Vagina (tissue), 2 donors: ENCODE results near the gene CUBN.

Experiments used
- POLR2A ChIP-seq, 2 donors: fragments of 450-650 bp; IDR thresholded peaks; one replicate each; pipeline ENCODE4 v1.6.1; 2017; ENCODE audit warnings: antibody characterized with exemption in 2 of 2, mild to moderate bottlenecking in 2 of 2, moderate library complexity in 2 of 2
- TF ChIP-seq, protein P1 (sequence below), 3 experiments: fragments of 450-650 bp in 2 of 3; fragments of 200-600 bp in 1 of 3; sonication (generic) in 1 of 3; IDR thresholded peaks; one replicate each; pipeline ENCODE4 v1.5.1; 2017 to 2019; ENCODE audit warnings: antibody characterized with exemption in 3 of 3, mild to moderate bottlenecking in 2 of 3, moderate library complexity in 2 of 3

DNA sequence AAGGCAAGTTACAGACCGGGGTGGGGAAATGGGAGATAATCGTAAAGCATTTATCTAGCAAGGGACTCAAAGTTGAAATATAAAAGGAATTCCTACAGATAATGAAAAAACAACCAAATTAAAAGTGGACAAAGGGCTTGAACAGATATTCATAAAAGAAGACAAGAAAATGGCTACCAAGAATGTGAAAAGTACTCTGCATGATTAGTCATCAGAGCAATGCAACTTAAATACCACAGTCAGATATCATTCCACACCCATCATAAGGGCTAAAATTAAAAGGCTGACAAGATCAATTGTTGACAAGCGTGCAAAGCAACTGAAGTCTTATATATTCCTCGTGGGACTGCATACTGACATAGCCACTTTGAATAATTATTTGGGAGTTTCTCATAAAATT is 187.7 kb downstream of the CUBN start:
- TF ChIP-seq, protein P1, sequence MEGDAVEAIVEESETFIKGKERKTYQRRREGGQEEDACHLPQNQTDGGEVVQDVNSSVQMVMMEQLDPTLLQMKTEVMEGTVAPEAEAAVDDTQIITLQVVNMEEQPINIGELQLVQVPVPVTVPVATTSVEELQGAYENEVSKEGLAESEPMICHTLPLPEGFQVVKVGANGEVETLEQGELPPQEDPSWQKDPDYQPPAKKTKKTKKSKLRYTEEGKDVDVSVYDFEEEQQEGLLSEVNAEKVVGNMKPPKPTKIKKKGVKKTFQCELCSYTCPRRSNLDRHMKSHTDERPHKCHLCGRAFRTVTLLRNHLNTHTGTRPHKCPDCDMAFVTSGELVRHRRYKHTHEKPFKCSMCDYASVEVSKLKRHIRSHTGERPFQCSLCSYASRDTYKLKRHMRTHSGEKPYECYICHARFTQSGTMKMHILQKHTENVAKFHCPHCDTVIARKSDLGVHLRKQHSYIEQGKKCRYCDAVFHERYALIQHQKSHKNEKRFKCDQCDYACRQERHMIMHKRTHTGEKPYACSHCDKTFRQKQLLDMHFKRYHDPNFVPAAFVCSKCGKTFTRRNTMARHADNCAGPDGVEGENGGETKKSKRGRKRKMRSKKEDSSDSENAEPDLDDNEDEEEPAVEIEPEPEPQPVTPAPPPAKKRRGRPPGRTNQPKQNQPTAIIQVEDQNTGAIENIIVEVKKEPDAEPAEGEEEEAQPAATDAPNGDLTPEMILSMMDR (IDR thresholded peaks at IDR 0.05): no peak
- TF ChIP-seq POLR2A (IDR thresholded peaks at IDR 0.05): no peak
